Measurements from ENCODE around the gene APBA2.

DNA sequence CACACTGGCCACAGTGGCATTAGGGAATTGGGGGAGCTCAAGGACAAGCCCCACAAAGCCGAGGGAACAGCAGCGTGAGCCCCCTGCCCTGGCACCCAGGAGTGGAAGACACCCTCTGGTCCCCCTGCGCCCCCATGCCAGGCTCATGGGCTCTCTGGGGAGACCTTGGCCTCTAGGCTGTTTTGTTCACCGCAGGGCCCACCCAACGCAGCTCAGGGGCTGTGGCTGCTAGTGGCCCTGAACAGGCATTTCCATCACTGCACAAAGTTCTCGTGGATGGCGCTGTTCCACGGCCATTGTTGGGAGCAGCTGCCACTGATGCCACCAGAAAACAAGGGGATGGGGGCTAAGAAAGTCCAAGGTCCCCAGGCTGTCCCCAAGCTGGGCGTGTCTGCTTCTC lies 236.1 kb downstream of the APBA2 start:
- no peak for TF ChIP-seq POLR2A (IDR thresholded peaks at IDR 0.05)
- TF ChIP-seq, protein P1, sequence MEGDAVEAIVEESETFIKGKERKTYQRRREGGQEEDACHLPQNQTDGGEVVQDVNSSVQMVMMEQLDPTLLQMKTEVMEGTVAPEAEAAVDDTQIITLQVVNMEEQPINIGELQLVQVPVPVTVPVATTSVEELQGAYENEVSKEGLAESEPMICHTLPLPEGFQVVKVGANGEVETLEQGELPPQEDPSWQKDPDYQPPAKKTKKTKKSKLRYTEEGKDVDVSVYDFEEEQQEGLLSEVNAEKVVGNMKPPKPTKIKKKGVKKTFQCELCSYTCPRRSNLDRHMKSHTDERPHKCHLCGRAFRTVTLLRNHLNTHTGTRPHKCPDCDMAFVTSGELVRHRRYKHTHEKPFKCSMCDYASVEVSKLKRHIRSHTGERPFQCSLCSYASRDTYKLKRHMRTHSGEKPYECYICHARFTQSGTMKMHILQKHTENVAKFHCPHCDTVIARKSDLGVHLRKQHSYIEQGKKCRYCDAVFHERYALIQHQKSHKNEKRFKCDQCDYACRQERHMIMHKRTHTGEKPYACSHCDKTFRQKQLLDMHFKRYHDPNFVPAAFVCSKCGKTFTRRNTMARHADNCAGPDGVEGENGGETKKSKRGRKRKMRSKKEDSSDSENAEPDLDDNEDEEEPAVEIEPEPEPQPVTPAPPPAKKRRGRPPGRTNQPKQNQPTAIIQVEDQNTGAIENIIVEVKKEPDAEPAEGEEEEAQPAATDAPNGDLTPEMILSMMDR (IDR thresholded peaks at IDR 0.05), result no peak
